Prostate gland (tissue), 2 donors: ENCODE data around the gene PGC.

Experiments
- CTCF ChIP-seq, 4 experiments: fragments of 200-600 bp in 2 of 4; fragments of 450-650 bp in 2 of 4; sonication (generic) in 2 of 4; IDR thresholded peaks; 1 replicate in 3 of 4; 2 replicates in 1 of 4; pipeline ENCODE4 v1.5.1; 2016 to 2019; ENCODE audit warnings: antibody characterized with exemption in 4 of 4, mild to moderate bottlenecking in 2 of 4, moderate library complexity in 2 of 4
- POLR2A ChIP-seq: fragments of 450-650 bp; IDR thresholded peaks from one replicate; pipeline ENCODE4 v1.6.1; 2016; ENCODE audit warnings: antibody characterized with exemption, mild to moderate bottlenecking

GRCh38 chr6:41706876-41707564 is 40.2 kb downstream of the PGC start:
- no peak for TF ChIP-seq CTCF (IDR thresholded peaks at IDR 0.05)
- no peak for TF ChIP-seq POLR2A
